GM23248 (cell line): ENCODE data around the gene L3MBTL3.

Experiments used
- EZH2 ChIP-seq: fragments of 200-600 bp; sonication (generic); IDR thresholded peaks from 2 replicates; pipeline ENCODE4 v1.6.1; 2018; ENCODE audit warnings: antibody characterized with exemption, mild to moderate bottlenecking; ENCODE audit not compliant: insufficient read depth, poor library complexity, severe bottlenecking
- EZH2phosphoT487 ChIP-seq: fragments of 200-600 bp; sonication (generic); IDR thresholded peaks from 2 replicates; pipeline ENCODE4 v1.6.1; 2018; ENCODE audit warnings: antibody characterized with exemption, moderate library complexity, mild to moderate bottlenecking, low read depth; ENCODE audit not compliant: insufficient read depth

- TF ChIP-seq EZH2 (no peak), EZH2phosphoT487 (no peak)
Observed at GRCh38 chr6:130041594-130041993, 23.2 kb downstream of the L3MBTL3 start.
